22Rv1 (cell line): Measurements from ENCODE around the gene UNC5B.

Experiments used
- ZFX ChIP-seq: fragments of 450-650 bp; IDR thresholded peaks from 2 replicates; pipeline ENCODE4 v1.6.1; 2017; ENCODE audit warnings: antibody characterized with exemption, borderline replicate concordance
- TF ChIP-seq, protein P1 (sequence below): fragments of 450-650 bp; IDR thresholded peaks from 2 replicates; pipeline ENCODE4 v1.5.1; 2017; ENCODE audit warnings: mild to moderate bottlenecking

DNA sequence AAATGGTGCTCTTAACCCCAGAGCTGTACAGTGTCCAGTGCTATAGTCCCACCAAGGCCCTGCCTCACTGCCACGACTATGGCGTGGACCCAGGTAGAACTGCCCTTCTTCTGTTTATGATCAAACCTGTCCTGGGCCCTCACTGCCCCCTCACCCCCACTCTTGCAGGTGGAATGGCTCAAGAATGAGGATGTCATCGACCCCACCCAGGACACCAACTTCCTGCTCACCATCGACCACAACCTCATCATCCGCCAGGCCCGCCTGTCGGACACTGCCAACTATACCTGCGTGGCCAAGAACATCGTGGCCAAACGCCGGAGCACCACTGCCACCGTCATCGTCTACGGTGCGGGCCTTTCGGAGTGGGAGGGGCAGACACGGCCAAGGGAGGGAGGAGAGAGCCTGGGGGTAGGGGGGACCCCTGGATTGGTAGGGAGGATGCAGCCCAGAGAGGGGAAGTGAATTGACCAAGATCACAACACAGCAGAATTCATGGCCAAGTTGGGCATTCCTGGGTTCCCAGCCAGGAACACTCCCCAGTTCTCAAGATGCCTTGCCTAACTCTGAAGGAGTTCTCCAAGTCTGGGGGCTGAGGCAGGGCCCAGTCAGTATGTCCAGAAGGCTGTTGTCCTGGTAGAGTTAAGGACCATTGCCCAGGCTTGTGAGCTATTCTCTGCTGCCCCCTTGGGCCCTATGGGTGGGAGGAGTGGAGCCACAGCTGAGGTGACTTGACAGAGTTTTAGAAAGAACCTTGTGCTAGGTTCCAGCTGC, 74.3 kb downstream of the UNC5B start:
- TF ChIP-seq, protein P1, sequence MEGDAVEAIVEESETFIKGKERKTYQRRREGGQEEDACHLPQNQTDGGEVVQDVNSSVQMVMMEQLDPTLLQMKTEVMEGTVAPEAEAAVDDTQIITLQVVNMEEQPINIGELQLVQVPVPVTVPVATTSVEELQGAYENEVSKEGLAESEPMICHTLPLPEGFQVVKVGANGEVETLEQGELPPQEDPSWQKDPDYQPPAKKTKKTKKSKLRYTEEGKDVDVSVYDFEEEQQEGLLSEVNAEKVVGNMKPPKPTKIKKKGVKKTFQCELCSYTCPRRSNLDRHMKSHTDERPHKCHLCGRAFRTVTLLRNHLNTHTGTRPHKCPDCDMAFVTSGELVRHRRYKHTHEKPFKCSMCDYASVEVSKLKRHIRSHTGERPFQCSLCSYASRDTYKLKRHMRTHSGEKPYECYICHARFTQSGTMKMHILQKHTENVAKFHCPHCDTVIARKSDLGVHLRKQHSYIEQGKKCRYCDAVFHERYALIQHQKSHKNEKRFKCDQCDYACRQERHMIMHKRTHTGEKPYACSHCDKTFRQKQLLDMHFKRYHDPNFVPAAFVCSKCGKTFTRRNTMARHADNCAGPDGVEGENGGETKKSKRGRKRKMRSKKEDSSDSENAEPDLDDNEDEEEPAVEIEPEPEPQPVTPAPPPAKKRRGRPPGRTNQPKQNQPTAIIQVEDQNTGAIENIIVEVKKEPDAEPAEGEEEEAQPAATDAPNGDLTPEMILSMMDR = no peak
- TF ChIP-seq ZFX = no peak
